Measurements from ENCODE around the gene TREX2.

DNA sequence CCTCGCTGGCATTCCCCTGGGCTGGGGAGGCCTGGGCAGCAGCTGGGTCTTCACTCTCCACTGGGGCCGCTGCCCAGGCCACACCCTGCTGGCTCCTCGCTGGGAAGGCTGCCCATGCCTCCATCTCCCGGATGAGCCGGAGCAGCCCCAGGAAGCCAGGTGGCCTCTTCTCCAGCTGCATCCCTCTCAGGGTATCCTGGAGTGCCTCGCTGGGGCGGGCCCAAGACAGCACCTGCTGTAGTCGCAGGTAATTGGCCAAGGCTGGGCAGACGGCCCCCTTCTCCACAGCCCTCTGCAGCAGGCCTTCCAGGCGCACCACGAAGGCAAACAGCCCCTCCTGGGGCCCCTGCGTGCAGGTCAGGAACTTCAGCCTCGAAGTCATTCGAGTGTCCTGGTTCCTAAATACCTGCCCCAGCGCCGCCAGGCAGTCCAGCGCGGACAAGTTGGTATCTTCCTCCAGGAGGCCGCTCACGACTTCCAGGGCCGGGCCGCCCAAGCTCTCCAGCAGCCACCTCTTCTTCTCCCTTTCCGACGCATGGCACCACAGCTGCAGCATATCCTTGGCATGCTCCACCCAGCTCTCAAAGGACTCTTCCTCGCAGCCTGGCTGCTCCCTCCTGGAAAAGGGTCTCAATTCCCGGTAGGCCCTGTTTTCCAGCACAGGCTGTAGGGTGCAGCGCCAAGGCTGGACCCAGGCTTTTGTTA is 48.4 kb downstream of the TREX2 start:
- TF ChIP-seq, protein P1, sequence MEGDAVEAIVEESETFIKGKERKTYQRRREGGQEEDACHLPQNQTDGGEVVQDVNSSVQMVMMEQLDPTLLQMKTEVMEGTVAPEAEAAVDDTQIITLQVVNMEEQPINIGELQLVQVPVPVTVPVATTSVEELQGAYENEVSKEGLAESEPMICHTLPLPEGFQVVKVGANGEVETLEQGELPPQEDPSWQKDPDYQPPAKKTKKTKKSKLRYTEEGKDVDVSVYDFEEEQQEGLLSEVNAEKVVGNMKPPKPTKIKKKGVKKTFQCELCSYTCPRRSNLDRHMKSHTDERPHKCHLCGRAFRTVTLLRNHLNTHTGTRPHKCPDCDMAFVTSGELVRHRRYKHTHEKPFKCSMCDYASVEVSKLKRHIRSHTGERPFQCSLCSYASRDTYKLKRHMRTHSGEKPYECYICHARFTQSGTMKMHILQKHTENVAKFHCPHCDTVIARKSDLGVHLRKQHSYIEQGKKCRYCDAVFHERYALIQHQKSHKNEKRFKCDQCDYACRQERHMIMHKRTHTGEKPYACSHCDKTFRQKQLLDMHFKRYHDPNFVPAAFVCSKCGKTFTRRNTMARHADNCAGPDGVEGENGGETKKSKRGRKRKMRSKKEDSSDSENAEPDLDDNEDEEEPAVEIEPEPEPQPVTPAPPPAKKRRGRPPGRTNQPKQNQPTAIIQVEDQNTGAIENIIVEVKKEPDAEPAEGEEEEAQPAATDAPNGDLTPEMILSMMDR (IDR thresholded peaks at IDR 0.05): no peak
- TF ChIP-seq EP300 (IDR thresholded peaks at IDR 0.05) (no peak), POLR2A (IDR thresholded peaks at IDR 0.05) (no peak)

All from ovary (tissue), 3 donors.